Fibroblast of skin of left quadriceps (primary cell): ENCODE measurements around the gene UGT1A8.
"Not testable (repeated sequence)": the region's sequence is repeated elsewhere in the genome, so short reads cannot be mapped to it uniquely, and the experiment has no call there.

Source experiments
- DNase-seq, 2 experiments: peaks; one replicate each; pipeline ENCODE4 v3.0.0-alpha.2; 2013; ENCODE audit warnings: low read depth in 2 of 2

Gene UGT1A8

DNA sequence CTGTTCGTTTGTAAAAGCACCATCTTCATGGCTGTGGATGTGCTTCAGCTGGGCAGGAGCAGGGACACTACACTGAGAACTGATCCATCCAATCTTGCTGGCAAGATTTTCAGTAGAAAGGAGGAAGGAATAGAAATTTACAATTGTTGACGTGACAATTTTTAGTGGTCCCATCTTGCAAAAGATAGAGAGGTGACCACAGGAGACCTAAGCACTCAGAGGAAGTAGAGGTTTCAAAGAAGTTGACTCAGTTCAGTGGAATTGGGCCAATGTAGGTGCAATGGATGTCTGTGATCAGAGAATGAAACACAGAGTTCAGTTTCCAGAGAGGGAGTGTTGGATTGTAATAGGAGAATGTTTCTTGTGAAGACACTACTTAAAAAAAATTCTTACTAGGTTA lies 96.7 kb downstream of the UGT1A8 start:
- no peak for DNase-seq

DNA sequence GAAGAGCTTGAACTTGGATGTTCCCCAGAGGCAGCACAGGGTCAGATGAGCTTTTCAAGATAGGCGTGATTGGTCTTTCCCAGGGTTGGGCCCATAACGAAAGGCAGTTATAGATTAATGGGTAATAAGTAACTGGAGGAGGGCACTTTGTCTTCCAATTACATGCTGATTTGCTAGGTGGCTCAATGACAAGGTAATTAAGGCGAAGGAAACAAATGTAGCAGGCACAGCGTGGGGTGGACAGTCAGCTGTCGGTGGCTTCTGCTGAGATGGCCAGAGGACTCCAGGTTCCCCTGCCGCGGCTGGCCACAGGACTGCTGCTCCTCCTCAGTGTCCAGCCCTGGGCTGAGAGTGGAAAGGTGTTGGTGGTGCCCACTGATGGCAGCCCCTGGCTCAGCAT lies 101.1 kb downstream of the UGT1A8 start, which contains the start of gene UGT1A4:
Gene UGT1A4, plus strand, starts transcription at position 185 of the 400 bp plus-strand sequence. Its CDS starts 85 bp downstream, at position 270.
- DNase-seq, result no peak

DNA sequence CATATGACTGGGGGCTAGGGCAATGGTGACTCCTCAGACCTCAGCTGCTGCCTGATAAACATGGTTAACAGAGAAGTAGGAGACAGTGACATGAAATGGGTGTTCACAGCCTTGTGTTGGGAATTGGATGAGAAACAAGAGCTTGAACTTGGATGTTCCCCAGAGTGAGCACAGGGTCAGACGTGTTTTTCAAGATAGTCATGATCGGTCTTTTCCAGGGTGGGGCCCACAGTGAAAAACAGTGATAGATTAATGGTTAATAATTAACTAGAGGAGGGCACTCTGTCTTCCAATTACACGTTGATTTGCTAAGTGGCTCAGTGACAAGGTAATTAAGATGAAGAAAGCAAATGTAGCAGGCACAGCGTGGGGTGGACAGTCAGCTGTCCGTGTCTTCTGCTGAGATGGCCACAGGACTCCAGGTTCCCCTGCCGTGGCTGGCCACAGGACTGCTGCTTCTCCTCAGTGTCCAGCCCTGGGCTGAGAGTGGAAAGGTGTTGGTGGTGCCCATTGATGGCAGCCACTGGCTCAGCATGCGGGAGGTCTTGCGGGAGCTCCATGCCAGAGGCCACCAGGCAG lies 111.4 kb downstream of the UGT1A8 start, which contains the start of gene UGT1A3:
Gene UGT1A3, plus strand, starts transcription at position 320 of the 579 bp plus-strand sequence. Its CDS starts 85 bp downstream, at position 405.
- DNase-seq, result no peak

DNA sequence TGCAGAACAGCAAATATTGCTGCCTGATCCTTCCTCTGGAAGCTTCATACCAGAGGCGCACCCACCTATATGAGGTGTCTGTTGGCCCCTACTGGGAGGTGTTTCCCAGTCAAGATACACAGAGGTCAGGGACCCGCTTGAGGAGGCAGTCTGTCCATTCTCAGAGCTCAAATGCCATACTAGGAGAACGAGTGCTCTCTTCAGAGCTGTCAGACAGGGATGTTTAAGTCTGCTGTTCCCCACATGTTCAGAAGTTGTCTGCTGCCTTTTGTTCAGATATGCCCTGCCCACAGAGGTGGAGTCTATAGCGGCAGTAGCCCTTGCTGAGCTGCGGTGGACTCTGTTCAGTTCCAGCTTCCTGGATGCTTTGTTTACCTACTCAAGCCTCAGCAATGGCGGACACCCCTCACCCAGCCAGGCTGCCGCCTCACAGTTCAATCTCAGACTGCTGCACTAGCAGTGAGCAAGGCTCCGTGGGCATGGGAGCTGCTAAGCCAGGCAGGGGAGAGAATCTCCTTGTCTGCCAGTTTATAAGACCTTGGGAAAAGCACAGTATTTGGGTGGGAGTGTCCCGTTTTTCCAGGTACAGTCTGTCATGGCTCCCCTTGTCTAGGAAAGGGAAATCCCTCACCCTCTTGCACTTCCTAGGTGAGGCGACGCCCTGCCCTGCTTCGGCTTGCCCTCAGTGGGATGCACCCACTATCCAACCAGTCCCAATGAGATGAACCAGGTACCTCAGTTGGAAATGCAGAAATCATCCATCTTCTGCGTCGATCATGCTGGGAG lies 119.6 kb downstream of the UGT1A8 start:
- DNase-seq, result not testable (repeated sequence)

DNA sequence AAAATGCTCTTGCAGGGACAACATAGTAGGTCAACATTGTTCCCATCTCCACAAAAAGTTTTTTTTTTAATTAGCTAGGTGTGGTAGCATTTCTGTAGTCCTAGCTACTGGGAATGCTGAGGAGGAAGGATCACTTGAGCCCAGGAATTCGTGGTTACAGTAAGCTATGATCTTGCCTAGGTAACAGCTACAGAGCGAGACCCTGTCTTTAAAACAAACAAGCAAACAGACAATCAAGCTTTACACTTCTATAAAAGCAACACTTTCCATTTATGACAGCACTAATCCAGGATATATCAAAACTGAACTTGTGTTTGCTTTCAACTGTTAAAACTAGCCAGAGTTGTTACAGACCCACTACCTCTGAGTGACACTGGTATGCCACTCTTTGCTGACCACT lies 123.4 kb downstream of the UGT1A8 start:
- DNase-seq, result no peak

DNA sequence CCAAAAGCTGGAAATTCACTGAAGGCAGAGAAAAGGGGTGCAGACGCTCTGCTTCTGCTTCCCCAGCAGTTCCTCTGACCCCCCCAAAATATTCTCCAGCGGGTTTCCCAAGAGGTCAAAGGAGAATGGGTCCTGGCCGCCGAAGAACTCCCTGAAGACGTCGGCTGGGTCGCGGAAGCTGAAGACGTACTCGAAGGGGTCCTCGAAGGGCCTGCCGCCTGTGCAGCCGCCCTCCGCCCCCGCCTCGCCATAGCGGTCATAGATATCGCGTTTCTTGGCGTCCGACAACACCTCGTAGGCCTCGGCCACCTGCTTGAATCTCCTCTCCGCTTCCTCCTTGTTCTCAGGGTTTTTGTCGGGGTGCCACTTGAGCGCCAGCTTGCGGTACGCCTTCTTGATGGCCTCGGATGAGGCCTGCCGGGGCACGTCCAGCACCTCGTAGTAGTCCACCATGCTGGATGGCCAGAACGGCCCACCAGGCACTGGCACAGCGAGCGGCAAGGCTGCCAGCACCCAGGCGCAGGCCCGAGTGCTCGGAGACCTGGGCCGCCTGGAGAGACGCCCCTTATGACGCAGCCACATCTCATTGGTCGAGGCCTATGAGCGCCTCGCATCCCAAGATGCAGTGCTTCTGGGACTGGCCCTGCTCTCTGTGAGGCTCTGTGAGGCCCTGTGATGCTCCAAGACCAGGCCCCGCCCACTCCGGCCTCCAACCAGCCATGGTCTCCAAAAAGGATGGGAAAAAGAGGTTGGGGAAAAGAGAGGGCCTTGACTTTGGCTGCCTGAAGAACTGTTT lies 126.2 kb downstream of the UGT1A8 start:
- DNase-seq, result no peak

DNA sequence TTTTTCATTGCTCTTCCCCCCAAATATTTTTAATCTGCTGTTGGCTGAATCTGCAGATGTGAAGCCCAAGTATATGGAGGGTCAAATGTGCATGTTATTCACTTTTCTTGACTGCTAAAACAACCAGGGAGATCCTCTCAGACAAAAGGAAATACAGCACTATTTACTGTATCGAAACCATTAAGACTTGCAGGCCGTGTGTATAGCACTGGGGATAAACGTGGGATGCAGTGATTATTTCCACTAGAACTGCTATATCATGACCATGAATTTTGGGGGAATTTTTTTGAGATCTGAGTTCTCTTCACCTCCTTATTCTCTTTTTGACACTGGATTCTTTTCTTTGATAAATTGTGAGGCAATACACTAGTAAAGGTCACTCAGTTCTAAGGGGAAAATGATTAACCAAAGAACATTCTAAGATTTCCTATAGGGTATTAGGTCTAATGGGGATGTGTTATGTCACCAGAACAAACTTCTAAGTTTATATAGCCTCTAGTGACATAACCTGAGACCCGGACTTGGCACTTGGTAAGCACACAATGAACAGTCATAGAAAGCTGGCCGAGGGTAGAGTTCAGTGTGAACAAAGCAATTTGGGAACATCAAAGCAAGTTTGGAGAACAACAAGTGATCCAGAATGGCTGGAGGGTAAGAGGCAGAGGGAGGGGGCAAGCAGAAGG lies 127.8 kb downstream of the UGT1A8 start:
- no peak for DNase-seq

DNA sequence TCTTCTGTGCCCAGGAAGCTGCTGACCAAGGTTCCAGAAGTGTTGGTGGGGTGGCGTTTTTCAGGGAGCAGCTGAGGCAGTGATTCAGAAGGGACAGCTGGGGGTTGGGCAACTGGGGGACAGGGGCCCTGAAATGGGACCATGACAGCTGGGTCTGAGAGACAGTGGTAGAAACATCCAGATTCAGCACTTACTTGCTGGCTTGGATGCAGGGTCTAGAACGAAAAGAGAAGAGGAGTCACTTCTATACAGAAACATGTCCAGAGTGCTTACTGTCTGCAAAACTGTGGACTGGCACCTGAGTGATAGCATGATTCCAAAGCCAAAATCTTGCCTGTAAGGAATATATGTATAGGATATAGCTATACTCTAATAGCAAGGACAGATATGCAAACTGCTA lies 128.4 kb downstream of the UGT1A8 start:
- not testable (repeated sequence) for DNase-seq

DNA sequence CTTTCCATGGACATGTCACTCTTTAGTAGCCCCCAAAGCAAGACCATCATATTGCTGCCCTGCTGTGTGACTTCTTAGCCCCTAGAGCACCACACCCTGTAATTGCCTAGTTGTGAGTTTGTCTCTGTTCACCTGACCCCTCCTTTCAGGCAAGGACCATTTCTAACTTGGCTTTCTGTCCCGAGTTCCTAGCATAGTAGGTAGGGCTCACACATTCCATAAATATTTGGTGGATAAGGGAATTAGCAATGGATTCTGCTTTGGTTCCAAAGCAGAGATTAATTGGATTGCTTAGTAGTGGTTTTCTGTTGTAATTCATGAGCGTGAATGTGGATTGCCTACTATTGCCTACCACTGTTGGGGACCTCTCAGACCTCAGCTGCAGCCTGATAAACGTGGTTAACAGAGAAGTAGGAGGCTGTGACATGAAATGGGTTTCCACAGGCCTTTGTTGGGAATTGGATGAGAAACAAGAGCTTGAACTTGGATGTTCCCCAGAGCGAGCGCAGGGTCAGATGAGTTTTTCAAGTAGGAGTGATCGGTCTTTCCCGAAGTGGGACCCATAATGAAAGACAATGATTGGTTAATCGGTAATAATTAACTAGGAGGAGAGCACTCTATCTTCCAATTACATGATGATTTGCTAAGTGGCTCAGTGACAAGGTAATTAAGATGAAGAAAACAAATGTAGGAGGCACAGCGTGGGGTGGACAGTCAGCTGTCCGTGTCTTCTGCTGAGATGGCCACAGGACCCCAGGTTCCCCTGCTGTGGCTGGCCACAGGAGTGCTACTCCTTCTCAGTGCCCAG lies 129.2 kb downstream of the UGT1A8 start:
- DNase-seq, result no peak

DNA sequence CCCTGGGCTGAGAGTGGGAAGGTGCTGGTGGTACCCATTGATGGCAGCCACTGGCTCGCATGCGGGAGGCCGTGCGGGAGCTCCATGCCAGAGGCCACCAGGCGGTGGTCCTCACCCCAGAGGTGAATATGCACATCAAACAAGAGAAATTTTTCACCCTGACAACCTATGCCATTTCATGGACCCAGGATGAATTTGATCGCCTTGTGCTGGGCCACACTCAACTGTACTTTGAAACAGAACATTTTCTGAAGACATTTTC lies 129.8 kb downstream of the UGT1A8 start:
- no peak for DNase-seq

DNA sequence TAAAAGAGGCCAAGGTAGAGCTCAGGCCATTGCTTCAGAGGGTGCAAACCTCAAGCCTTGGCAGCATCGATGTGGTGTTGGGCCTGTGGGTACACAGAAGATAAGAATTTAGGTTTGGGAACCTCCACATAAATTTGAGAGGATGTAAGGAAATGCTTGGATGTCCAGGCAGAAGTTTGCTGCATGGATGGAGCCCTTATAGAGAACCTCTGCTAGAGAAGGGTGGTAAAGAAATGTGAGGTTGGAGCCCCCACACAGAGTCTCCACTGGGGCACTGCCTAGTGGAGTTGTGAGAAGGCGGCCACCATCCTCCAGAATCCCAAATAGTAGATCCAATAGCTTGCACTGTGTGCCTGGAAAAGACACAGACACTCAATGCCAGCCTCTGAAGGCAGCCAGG lies 133.3 kb downstream of the UGT1A8 start:
- DNase-seq, result not testable (repeated sequence)

DNA sequence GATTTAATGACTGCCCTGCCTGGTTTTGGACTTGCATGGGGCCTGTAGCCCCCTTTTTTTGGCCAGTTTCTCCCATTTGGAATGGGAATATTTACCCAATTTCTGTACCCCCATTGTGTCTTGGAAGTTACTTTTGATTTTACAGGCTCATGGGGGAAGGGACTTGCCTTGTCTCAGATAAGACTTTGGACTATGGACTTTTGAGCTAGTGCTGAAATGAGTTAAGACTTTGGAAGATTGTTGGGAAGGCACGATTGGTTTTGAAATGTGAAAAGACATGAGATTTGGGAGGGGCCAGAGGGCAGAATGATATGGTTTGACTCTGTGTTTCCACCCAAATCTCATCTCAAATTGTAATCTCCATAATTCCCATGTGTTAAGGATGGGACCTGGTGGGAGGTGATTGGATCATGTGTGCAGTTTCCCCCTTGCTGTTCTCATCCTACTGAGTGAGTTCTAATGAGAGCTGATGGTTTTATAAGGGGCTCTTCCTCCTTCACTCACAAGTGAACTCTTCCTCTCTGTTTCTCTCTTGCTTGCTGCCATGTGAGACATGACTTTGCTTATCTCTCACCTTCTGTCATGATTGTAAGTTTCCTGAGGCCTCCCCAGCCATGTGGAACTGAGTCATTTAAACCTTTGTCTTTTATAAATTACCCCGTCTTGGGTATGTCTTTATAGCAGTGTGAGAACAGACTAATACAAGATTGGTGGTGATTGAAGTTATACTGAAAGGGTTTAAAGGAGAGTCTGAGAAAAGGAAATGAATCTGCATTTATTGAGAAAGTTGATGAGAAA lies 134.0 kb downstream of the UGT1A8 start:
- DNase-seq, result not testable (repeated sequence)

DNA sequence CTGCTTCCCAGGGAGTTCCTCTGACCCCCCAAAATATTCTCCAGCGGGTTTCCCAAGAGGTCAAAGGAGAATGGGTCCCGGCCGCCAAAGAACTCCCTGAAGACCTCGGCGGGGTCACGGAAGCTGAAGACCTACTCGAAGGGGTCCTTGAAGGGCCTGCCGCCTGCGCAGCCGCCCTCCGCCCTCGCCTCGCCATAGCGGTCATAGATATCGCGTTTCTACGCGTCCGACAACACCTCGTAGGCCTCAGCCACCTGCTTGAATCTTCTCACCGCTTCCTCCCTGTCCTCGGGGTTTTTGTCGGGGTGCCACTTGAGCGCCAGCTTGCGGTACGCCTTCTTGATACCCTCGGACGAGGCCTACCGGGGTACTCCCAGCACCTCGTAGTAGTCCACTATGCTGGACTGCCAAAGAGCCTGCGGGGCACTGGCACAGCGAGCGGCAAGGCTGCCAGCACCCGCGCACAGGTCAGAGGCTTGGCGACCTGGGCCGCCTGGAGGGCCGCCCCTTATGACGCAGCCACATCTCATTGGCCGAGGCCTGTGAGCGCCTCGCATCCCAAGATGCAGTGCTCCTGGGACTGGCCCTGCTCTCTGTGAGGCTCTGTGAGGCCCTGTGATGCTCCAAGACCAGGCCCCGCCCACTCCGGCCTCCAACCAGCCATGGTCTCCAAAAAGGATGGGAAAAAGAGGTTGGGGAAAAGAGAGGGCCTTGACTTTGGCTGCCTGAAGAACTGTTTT lies 137.6 kb downstream of the UGT1A8 start:
- DNase-seq, result no peak

DNA sequence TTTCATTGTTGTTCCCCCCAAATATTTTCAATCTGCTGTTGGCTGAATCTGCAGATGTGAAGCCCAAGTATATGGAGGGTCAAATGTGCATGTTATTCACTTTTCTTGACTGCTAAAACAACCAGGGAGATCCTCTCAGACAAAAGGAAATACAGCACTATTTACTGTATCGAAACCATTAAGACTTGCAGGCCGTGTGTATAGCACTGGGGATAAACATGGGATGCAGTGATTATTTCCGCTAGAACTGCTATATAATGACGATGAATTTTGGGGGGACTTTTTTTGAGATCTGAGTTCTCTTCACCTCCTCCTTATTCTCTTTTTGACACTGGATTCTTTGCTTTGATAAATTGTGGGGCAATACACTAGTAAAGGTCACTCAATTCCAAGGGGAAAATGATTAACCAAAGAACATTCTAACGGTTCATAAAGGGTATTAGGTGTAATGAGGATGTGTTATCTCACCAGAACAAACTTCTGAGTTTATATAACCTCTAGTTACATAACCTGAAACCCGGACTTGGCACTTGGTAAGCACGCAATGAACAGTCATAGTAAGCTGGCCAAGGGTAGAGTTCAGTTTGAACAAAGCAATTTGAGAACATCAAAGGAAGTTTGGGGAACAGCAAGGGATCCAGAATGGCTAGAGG lies 139.1 kb downstream of the UGT1A8 start:
- no peak for DNase-seq

DNA sequence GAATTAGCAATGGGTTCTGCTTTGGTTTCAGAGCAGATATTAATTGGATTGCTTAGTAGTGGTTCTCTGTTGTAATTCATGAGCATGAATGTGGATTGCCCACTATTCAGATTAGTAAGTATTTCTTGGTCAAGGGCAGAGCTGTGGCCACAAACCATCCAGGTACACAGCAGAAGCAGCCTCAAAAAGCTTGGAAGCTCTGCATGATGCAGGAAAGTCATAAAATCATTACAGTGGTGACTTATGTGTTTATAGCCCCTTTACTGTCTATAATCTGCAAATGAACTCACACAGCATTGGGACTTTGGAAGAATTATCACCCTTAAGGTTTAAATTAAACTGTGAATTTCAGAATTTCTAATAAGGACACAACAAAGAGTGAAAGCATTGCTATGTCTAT lies 140.7 kb downstream of the UGT1A8 start:
- no peak for DNase-seq

DNA sequence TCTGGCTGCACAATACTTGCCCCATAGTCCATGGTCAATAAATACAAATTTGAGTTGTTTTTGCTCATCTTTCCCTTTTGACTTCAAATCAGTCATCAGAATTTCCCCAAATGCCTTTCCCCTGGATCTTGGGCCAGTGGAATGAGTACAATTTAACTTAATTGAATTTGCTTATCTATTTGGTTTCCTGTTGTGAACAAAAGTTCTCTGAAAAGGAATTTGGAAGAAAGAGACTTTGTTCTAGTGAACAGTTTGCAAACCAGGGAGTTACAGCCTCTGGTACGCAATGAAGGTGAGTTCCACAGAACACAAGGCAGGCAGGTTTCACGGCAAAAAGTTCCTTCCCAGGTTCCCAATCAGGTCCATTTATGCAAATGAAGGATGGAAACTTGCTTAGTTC lies 141.4 kb downstream of the UGT1A8 start:
- DNase-seq, result no peak

DNA sequence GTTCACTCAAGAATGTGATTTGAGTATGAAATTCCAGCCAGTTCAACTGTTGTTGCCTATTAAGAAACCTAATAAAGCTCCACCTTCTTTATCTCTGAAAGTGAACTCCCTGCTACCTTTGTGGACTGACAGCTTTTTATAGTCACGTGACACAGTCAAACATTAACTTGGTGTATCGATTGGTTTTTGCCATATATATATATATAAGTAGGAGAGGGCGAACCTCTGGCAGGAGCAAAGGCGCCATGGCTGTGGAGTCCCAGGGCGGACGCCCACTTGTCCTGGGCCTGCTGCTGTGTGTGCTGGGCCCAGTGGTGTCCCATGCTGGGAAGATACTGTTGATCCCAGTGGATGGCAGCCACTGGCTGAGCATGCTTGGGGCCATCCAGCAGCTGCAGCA lies 142.6 kb downstream of the UGT1A8 start, which contains the start of gene UGT1A1:
Gene UGT1A1, plus strand, starts transcription at position 228 of the 400 bp plus-strand sequence. Its CDS starts 18 bp downstream, at position 246.
- DNase-seq, result no peak

DNA sequence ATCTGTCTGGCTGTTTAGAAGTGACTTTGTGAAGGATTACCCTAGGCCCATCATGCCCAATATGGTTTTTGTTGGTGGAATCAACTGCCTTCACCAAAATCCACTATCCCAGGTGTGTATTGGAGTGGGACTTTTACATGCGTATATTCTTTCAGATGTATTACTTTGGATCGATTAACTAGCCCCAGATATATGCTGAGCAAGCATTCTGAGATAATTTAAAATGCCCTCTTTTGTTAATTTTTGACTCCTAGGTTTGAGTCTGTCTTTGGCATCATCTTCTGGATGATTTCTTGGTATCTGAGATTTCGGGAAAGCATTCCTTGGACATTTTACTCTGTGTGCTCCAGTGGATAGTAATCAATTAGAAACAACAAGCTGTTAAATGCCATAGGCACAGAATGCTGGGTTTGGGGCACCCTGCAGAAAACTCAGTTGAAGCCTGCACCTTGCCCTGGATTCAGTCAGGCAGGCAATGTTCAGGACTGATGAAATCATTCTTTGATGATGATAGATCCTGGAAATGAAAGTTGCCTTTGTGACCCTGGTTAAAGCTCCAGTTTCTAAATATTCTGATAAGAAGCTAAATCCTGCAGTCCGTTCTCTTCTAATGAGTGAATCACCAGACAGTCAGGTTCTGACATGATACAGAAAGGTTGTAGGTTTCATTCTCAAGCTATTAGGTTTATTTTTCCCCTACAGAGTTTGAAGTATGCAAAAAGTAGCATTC lies 143.8 kb downstream of the UGT1A8 start:
- DNase-seq, result no peak
